Keratinocyte (primary cell): Measurements from ENCODE around the gene LRRC71. TPM values are rescaled to one million over a fixed set of nuclear protein-coding genes. Genes with fewer than 3 reads are reported as not detected.

ENCODE experiments used
- DNase-seq: peaks from one replicate; pipeline ENCODE4 v3.0.0-alpha.2; 2011; ENCODE audit warnings: low read depth, missing footprints, low spot score
- FAIRE-seq: peaks from 2 replicates; lab custom pipeline; 2011; peaks lifted over from hg19 to GRCh38; lab: Jason Lieb, UNC
- H2AFZ ChIP-seq: 2 replicates; pipeline ENCODE4 v1.6.0; 2012; ENCODE audit warnings: low read length, control low read depth, inconsistent platforms; ENCODE audit not compliant: control insufficient read depth
- H3K27ac ChIP-seq: 2 replicates; pipeline ENCODE4 v1.5.1; 2011; ENCODE audit warnings: low read length; ENCODE audit not compliant: control insufficient read depth, insufficient read depth
- H3K27me3 ChIP-seq: 3 replicates; pipeline ENCODE4 v1.6.0; 2011; ENCODE audit warnings: low read length; ENCODE audit not compliant: control insufficient read depth, insufficient read depth; ENCODE audit errors: extremely low read depth
- H3K36me3 ChIP-seq, 2 experiments: 2 replicates in 1 of 2; 3 replicates in 1 of 2; pipeline ENCODE4 v1.5.1; 2011; ENCODE audit warnings: low read length in 2 of 2, mild to moderate bottlenecking in 1 of 2; ENCODE audit not compliant: control insufficient read depth in 2 of 2, insufficient read depth in 2 of 2; ENCODE audit errors: extremely low read depth in 1 of 2
- H3K4me1 ChIP-seq: 3 replicates; pipeline ENCODE4 v1.5.1; 2011; ENCODE audit warnings: low read length; ENCODE audit not compliant: control insufficient read depth, insufficient read depth; ENCODE audit errors: extremely low read depth
- H3K4me2 ChIP-seq: 3 replicates; pipeline ENCODE4 v1.6.0; 2011; ENCODE audit warnings: low read depth, low read length; ENCODE audit not compliant: control insufficient read depth, insufficient read depth; ENCODE audit errors: extremely low read depth
- H3K4me3 ChIP-seq, 3 experiments: fragments of 200-600 bp in 1 of 3; sonication (generic) in 1 of 3; 2 replicates in 2 of 3; 3 replicates in 1 of 3; pipeline ENCODE4 v1.5.1; 2011 to 2016; ENCODE audit warnings: low read length in 3 of 3, mild to moderate bottlenecking in 3 of 3, control low read depth in 2 of 3, inconsistent platforms in 1 of 3, low read depth in 1 of 3, mixed read lengths in 1 of 3, mixed run types in 1 of 3, moderate library complexity in 1 of 3; ENCODE audit not compliant: control insufficient read depth in 2 of 3, insufficient read depth in 2 of 3; ENCODE audit errors: extremely low read depth in 1 of 3
- H3K79me2 ChIP-seq: 2 replicates; pipeline ENCODE4 v1.6.0; 2012; ENCODE audit warnings: low read length; ENCODE audit not compliant: control insufficient read depth, insufficient read depth
- H3K9ac ChIP-seq: 3 replicates; pipeline ENCODE4 v1.6.0; 2011; ENCODE audit warnings: low read length; ENCODE audit not compliant: control insufficient read depth, insufficient read depth; ENCODE audit errors: extremely low read depth
- H3K9me1 ChIP-seq: 3 replicates; pipeline ENCODE4 v1.6.0; 2011; ENCODE audit warnings: low read length; ENCODE audit not compliant: control insufficient read depth, insufficient read depth; ENCODE audit errors: extremely low read depth
- H3K9me3 ChIP-seq: 2 replicates; pipeline ENCODE4 v1.5.1; 2012; ENCODE audit warnings: low read depth, low read length; ENCODE audit not compliant: control insufficient read depth
- H4K20me1 ChIP-seq: 3 replicates; pipeline ENCODE4 v1.6.0; 2011; ENCODE audit warnings: low read length; ENCODE audit not compliant: control insufficient read depth, insufficient read depth; ENCODE audit errors: extremely low read depth
- EZH2 ChIP-seq: IDR thresholded peaks from one replicate; pipeline ENCODE4 v1.6.1; 2012; ENCODE audit warnings: inconsistent platforms, mild to moderate bottlenecking, low read length, moderate library complexity
- dilution Hi-C: fragments of 300-500 bp; cut with MboI; formaldehyde crosslinking; loops from one replicate; pipeline ENCODE4 v1.7.0; 2020; ENCODE audit warnings: low sequenced_read_pairs; ENCODE audit not compliant: extremely low pct_ligation_motif_present
- polyA plus RNA-seq, 5 experiments: library from polyadenylated mRNA; depleted of rRNA in 3 of 5; stranded (reverse) in 3 of 5; stranded (forward) in 1 of 5; unstranded in 1 of 5; fragments of >200 nt; gene quantifications; 1 replicate in 1 of 5; 2 replicates in 3 of 5; 3 replicates in 1 of 5; pipeline versions ENCODE4 v1.2.1 to v1.2.3, GENCODE V29; 2011 to 2012; ENCODE audit warnings: missing spikeins in 2 of 5, low read depth in 1 of 5, low replicate concordance in 1 of 5
- TF ChIP-seq, protein P1 (sequence below), 3 experiments: IDR thresholded peaks in 1 of 3; conservative IDR thresholded peaks in 1 of 3; optimal IDR thresholded peaks in 1 of 3; 2 replicates in 2 of 3; 3 replicates in 1 of 3; pipeline versions ENCODE3 to v1.5.1; 2011; ENCODE audit warnings: low read length in 3 of 3, mild to moderate bottlenecking in 3 of 3, moderate library complexity in 2 of 3, control low read depth in 1 of 3, inconsistent platforms in 1 of 3; ENCODE audit not compliant: insufficient read depth in 2 of 3; ENCODE audit errors: extremely low read depth in 1 of 3

Gene LRRC71
- polyA plus RNA-seq, 1 donor (not counting 4 experiments of a cell fraction or from before 2014, with no cell fraction given): not detected

DNA sequence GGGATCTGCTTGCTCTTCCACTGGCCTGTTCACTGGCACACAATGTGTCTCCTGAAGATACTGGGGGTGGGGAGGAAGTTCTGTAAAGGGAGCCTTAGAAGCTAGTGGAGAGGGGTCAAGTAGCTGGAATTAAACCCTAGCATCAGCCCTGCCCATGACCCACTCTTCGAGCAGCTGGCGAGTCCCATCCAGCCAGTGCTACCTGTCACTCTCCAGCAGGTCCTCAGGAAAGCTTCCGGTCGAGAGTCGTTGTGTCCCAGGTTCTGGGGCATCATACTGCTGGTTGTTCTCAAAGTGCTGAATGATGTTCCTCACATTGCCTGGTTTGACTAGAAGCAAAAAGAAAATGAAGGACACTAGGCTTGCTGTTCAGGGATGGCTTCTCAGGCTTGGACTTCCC, 30.9 kb downstream of the LRRC71 start:
- dilution Hi-C loops: no loop called here
- no peak overlapping the region for H3K4me3 ChIP-seq
- H3K9me3 ChIP-seq: no peaks in the 10 kb centered on the region
- H2AFZ ChIP-seq: no peak overlapping the region
- no peaks in the 10 kb centered on the region for H3K27me3 ChIP-seq
- DNase-seq: no peak
- no peak overlapping the region for H3K4me2 ChIP-seq
- H3K27ac ChIP-seq: no peak overlapping the region
- no peaks in the 10 kb centered on the region for H4K20me1 ChIP-seq
- no peak for TF ChIP-seq EZH2
- TF ChIP-seq, protein P1, sequence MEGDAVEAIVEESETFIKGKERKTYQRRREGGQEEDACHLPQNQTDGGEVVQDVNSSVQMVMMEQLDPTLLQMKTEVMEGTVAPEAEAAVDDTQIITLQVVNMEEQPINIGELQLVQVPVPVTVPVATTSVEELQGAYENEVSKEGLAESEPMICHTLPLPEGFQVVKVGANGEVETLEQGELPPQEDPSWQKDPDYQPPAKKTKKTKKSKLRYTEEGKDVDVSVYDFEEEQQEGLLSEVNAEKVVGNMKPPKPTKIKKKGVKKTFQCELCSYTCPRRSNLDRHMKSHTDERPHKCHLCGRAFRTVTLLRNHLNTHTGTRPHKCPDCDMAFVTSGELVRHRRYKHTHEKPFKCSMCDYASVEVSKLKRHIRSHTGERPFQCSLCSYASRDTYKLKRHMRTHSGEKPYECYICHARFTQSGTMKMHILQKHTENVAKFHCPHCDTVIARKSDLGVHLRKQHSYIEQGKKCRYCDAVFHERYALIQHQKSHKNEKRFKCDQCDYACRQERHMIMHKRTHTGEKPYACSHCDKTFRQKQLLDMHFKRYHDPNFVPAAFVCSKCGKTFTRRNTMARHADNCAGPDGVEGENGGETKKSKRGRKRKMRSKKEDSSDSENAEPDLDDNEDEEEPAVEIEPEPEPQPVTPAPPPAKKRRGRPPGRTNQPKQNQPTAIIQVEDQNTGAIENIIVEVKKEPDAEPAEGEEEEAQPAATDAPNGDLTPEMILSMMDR (optimal IDR thresholded peaks at IDR 0.05 in 1 of 3, IDR thresholded peaks at IDR 0.05 in 1 of 3, conservative IDR thresholded peaks at IDR 0.05 in 1 of 3; ENCODE audit: extremely low read depth in 1 of 3, insufficient read depth in 2 of 3, low read length in 3 of 3): no peak
- no peak overlapping the region for H3K9ac ChIP-seq
- peaks cover 1% of the 10 kb centered on the region for H3K9me1 ChIP-seq
- H3K36me3 ChIP-seq: peaks cover 10 to 28% of the 10 kb centered on the region in 2 experiments
- peaks cover under 1% of the 10 kb centered on the region for H3K4me1 ChIP-seq
- no peaks in the 10 kb centered on the region for H3K79me2 ChIP-seq
- no peak for FAIRE-seq

DNA sequence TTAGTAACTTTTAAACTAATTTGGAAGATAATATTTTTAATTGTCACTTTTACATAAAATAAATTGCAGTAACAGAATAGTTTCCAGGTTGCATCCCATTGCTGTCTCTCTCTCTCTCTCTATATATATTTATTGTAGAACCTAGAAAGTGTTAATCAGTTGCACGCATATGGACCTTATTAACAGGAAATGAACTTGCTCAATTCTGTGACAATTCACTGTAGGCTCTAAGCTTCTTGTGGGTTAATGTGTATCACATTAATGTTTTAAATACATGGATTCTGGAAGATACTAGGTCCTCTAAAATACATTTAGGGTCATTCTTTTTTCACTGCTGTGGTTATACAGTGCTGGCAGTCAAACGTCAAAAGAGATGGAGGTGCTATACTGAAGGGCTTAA, 33.1 kb downstream of the LRRC71 start:
- Histone ChIP-seq H3K27ac (no peak overlapping the region), H3K9me3 (no peaks in the 10 kb centered on the region), H4K20me1 (no peaks in the 10 kb centered on the region), H3K4me2 (no peak overlapping the region), H3K79me2 (no peaks in the 10 kb centered on the region), H3K9ac (no peak overlapping the region), H3K27me3 (no peaks in the 10 kb centered on the region), H3K4me1 (no peaks in the 10 kb centered on the region), H3K9me1 (no peaks in the 10 kb centered on the region), H3K36me3 (peaks cover 11 to 13% of the 10 kb centered on the region in 2 experiments), H3K4me3 (no peak overlapping the region), H2AFZ (no peak overlapping the region)
- dilution Hi-C loops: no loop called here
- FAIRE-seq (no peak), DNase-seq (no peak)
- TF ChIP-seq, protein P1 (optimal IDR thresholded peaks at IDR 0.05 in 1 of 3, IDR thresholded peaks at IDR 0.05 in 1 of 3, conservative IDR thresholded peaks at IDR 0.05 in 1 of 3; ENCODE audit: extremely low read depth in 1 of 3, insufficient read depth in 2 of 3, low read length in 3 of 3): no peak
- no peak for TF ChIP-seq EZH2
